Fibroblast of the aortic adventitia (primary cell): ENCODE data around the gene MAN2A1. TPM values are rescaled to one million over a fixed set of nuclear protein-coding genes. Genes with fewer than 3 reads are reported as not detected.

ENCODE experiments used
- DNase-seq: peaks from one replicate; pipeline ENCODE4 v3.0.0-alpha.2; 2010; ENCODE audit warnings: low read depth
- H3K4me3 ChIP-seq: 2 replicates; pipeline ENCODE4 v1.5.1; 2011; ENCODE audit warnings: low read depth, mild to moderate bottlenecking, control low read depth, low read length, moderate library complexity
- total RNA-seq: library from RNA; depleted of rRNA; stranded (reverse); fragments of >200 nt; gene quantifications from 2 replicates; pipeline ENCODE4 v1.2.3, GENCODE V29; 2012; ENCODE audit warnings: low replicate concordance
- TF ChIP-seq, protein P1 (sequence below): IDR thresholded peaks from 2 replicates; pipeline ENCODE4 v1.5.1; 2011; ENCODE audit warnings: mild to moderate bottlenecking, low read length, control low read depth, inconsistent platforms; ENCODE audit not compliant: insufficient read depth

MAN2A1 gene
- total RNA-seq, 1 donor, result 62.3 TPM

DNA sequence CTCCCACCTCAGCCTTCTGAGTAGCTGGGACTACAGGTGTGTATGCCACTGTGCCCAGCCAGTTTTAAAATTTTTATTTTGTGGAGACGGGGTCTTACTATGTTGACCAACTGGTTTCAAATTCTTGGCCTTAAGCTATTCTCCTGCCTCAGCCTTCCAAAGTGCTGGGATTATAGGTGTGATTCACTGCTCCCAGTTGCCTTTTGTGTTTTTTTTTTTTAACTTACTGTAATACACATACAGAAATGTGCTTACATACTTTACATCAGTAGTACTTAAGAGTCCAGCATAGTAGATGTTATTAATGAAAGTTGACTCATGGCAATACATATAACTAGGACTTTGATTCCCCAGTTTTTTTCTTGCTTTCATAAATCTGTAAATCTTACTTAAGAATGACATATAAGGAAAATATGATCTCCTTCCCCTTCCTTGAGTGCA, 4.7 kb downstream of the MAN2A1 start:
- H3K4me3 ChIP-seq, result no peak overlapping the region
- no peak for DNase-seq
- TF ChIP-seq, protein P1, sequence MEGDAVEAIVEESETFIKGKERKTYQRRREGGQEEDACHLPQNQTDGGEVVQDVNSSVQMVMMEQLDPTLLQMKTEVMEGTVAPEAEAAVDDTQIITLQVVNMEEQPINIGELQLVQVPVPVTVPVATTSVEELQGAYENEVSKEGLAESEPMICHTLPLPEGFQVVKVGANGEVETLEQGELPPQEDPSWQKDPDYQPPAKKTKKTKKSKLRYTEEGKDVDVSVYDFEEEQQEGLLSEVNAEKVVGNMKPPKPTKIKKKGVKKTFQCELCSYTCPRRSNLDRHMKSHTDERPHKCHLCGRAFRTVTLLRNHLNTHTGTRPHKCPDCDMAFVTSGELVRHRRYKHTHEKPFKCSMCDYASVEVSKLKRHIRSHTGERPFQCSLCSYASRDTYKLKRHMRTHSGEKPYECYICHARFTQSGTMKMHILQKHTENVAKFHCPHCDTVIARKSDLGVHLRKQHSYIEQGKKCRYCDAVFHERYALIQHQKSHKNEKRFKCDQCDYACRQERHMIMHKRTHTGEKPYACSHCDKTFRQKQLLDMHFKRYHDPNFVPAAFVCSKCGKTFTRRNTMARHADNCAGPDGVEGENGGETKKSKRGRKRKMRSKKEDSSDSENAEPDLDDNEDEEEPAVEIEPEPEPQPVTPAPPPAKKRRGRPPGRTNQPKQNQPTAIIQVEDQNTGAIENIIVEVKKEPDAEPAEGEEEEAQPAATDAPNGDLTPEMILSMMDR, result no peak

DNA sequence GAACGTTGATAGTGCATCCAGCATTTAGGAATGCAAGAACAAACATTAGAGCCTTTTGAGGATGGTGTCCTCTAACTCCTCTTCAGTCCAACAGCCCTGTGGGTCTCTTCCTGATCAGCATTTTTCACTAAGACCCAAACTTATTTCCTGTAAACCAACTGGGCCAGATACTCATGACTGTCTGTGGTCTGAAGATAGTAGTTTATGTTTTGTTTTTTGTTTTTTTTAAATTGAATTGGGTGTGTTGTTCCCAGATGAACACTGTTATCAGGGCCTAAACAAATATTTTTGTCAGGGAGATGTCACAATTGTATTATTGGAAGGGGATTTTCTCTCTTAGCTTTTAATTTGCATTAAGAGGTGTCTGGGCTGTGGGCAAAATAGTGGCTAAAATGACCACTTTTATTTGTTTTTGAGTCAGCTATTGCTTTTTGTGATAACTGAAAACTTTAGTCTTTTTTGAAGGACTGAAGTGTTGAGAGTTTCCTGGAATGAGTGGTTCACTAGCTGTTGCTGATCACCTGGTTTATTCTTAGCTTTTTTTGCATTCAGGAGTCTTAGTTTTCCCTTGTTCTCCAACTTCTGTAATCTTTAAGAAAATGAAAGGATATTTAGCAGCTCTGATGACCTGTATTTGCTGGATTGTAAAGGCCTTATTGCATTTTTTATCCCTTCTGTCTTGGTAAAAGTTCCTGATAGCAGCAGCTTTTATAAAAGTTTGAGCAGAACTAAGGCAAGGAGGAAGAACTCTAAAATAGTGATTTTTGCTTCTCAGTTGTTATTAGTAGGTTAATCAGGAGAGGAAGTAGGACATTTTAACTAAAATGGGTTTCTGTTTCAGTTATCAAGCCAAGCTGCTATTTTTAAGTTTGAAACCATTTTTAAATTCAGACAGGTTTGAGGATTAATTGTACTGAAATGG, 5.5 kb downstream of the MAN2A1 start:
- no peak for DNase-seq
- TF ChIP-seq, protein P1, result no peak
- no peak overlapping the region for H3K4me3 ChIP-seq

DNA sequence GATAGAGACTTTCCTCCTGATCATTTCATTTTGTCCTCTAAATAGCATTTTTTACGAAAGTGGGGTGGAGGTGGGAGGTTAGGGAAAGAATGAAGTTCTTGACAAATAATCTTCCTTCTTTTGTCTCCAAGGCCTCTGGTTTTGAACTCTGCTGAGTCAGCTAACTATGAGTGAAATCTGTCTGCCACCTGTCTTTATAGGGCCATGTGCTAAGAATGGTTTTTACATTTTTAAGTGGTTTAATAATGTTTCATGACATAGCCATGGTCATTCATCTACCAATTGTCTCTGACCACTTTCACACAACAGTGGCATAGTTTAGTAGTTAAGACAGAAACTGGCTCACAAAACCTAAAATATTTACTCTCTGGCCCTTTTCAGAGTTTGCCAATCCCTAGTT, 7.6 kb downstream of the MAN2A1 start:
- TF ChIP-seq, protein P1, result no peak
- no peak overlapping the region for H3K4me3 ChIP-seq
- no peak for DNase-seq

DNA sequence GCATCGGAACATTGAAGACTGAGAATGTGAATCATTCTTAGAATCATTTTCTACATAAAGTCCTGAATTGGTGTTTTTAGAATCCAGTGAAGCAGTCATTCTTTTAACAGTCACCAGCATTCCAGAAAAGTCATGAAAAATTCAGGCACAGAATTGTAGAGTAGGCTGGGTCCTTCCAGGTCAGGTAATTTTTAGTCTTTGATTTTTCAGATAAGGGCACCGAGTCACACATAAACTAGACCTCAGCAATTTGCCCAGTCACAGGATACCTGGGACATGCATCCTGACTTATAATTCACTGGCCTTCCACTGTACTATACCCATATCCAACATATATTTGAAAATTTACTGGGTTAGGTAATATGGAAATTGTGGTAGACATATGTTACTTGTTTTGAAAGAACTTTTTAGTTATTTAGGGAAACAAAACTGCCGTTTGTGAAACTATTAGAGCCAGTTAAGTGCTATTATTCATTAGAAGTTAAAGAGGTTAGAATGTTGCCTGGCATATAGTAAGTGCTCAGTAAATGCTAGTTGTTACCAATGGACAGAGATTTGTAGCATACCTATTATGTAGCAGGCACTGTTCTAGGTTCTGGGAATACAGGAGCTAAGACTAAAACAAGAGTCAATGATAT, 10.9 kb downstream of the MAN2A1 start:
- DNase-seq, result no peak
- H3K4me3 ChIP-seq, result no peak overlapping the region
- TF ChIP-seq, protein P1, result no peak

DNA sequence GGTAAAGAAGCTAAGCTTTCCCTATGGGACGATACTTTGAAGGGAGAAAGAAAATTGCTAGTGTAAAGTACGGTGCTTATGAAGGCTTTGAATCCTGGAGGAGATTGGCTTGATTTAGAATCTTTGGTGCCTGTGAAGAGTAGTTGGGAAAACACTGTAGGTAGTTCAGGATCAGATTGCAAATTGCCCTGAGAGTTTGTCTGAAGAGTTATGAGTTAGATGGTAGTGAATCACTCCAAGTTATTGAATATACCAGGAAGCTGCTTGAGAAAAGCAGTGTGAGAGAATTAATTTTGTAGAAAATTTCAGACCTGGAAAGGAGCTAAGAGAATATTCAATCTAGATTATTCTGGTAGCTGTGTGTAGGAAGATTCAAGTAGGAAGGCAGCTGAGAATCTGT, 11.5 kb downstream of the MAN2A1 start:
- TF ChIP-seq, protein P1, result no peak
- DNase-seq, result no peak
- no peak overlapping the region for H3K4me3 ChIP-seq

DNA sequence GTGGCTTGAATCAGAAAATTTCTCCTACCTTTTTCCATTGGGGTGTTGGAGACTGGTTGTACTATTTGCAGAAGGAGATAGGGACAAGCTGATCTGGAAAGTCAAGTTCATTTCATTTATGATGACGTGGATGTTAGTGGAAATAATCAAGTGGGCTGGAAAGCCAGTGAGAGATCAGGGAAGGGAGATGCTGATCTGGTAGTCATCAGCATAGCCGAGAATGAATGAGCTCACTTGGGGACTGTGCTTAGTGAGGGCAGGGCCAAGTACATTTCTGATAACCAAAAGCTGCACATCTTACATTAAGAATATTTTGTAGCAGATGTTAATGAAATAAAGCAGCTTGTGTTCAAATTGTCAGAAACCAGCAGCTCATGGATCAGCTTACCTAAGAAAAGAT, 12.1 kb downstream of the MAN2A1 start:
- H3K4me3 ChIP-seq, result no peak overlapping the region
- TF ChIP-seq, protein P1, result no peak
- DNase-seq, result peak; percentile 40
